K562 (cell line): ENCODE results near the gene SDR39U1. TPM values are rescaled to one million over a fixed set of nuclear protein-coding genes. Genes with fewer than 3 reads are reported as not detected.
A peak's percentile ranks its signal among the peaks of the same experiment; 100 is the strongest.

Experiments
- ATAC-seq: fragments of 200-7000 bp; cut with Tn5 transposase; 3 replicates; pipeline ENCODE4 v1.9.1; 2020; ENCODE audit warnings: moderate library complexity
- BruUV-seq: library from RNA; stranded (reverse); fragments of 400-500 nt; replicated peaks from 2 replicates; lab custom pipeline; 2021; lab: Mats Ljungman, UMichigan
- CTCF ChIA-PET: fragments of 300-600 bp; formaldehyde crosslinking; extraction: SDS; loops from one replicate; lab custom pipeline; 2021; ENCODE audit warnings: low intra/inter-chr PET ratio; lab: Yijun Ruan, JAX
- POLR2A ChIA-PET: fragments of 300-600, 350-650 bp; sonication (Branson Sonifier 250); formaldehyde crosslinking; extraction: SDS; loops from one replicate; lab custom pipeline; 2021; ENCODE audit warnings: antibody characterized with exemption, inconsistent platforms; lab: Yijun Ruan, JAX
- DNase-seq, 4 experiments: peaks; one replicate each; pipeline versions ENCODE4 v3.0.0 to v3.0.0-alpha.2; 2011 to 2018; ENCODE audit warnings: low spot score in 3 of 4, mixed read lengths in 3 of 4; ENCODE audit errors: extremely low read depth in 1 of 4
- FAIRE-seq: peaks from 2 replicates; lab custom pipeline; 2011; peaks lifted over from hg19 to GRCh38; lab: Jason Lieb, UNC
- H2AFZ ChIP-seq: 2 replicates; pipeline ENCODE4 v1.6.0; 2011; ENCODE audit warnings: low read depth, low read length, control low read depth, inconsistent platforms
- H3K27ac ChIP-seq: fragments of 200-600 bp; 3 replicates; pipeline ENCODE4 v1.8.0; 2011; ENCODE audit warnings: low read depth, mild to moderate bottlenecking, control low read depth, inconsistent platforms, low read length, moderate library complexity, mixed read lengths; ENCODE audit errors: extremely low read depth
- H3K27me3 ChIP-seq, 2 experiments: fragments of 300-600 bp in 1 of 2; 2 replicates in 1 of 2; 3 replicates in 1 of 2; pipeline versions ENCODE4 v1.6.0 to v1.8.0; 2011; ENCODE audit warnings: inconsistent platforms in 2 of 2, low read length in 2 of 2, mild to moderate bottlenecking in 1 of 2, mixed read lengths in 1 of 2, moderate library complexity in 1 of 2; ENCODE audit not compliant: control insufficient read depth in 2 of 2, insufficient read depth in 2 of 2
- H3K36me3 ChIP-seq: fragments of 300-600 bp; 3 replicates; pipeline ENCODE4 v1.8.0; 2011; ENCODE audit warnings: mild to moderate bottlenecking, low read length, inconsistent platforms; ENCODE audit not compliant: control insufficient read depth, insufficient read depth
- H3K4me1 ChIP-seq, 2 experiments: fragments of 200-600 bp in 1 of 2; replicated peaks in 1 of 2; 2 replicates in 1 of 2; 3 replicates in 1 of 2; pipeline versions ENCODE4 v1.5.1 to v1.8.0; 2011; ENCODE audit warnings: inconsistent platforms in 2 of 2, low read length in 2 of 2, mild to moderate bottlenecking in 1 of 2, mixed read lengths in 1 of 2, moderate library complexity in 1 of 2; ENCODE audit not compliant: control insufficient read depth in 2 of 2, insufficient read depth in 2 of 2
- H3K4me2 ChIP-seq: 2 replicates; pipeline ENCODE4 v1.6.1; 2011; ENCODE audit warnings: low read length, control low read depth, inconsistent platforms, mixed read lengths; ENCODE audit not compliant: insufficient read depth
- H3K4me3 ChIP-seq: fragments of 200-600 bp; sonication (generic), shearing (Covaris generic); 2 replicates; pipeline ENCODE4 v1.5.1; 2016; ENCODE audit warnings: control low read depth, inconsistent platforms
- H3K79me2 ChIP-seq: fragments of 200-600 bp; 3 replicates; pipeline ENCODE4 v1.8.0; 2011; ENCODE audit warnings: low read length, inconsistent platforms; ENCODE audit not compliant: control insufficient read depth, insufficient read depth
- H3K9ac ChIP-seq, 2 experiments: 2 replicates each; pipeline versions ENCODE4 v1.6.0 to v1.6.1; 2011; ENCODE audit warnings: low read depth in 2 of 2, low read length in 2 of 2, control low read depth in 1 of 2, inconsistent platforms in 1 of 2, mild to moderate bottlenecking in 1 of 2, mixed read lengths in 1 of 2; ENCODE audit not compliant: insufficient read depth in 1 of 2
- H3K9me1 ChIP-seq: one replicate; pipeline ENCODE4 v1.6.0; 2011; ENCODE audit warnings: inconsistent platforms, mild to moderate bottlenecking, low read length, moderate library complexity; ENCODE audit not compliant: control insufficient read depth, insufficient read depth
- H3K9me3 ChIP-seq: replicated peaks from 2 replicates; pipeline ENCODE4 v1.5.1; 2011; ENCODE audit warnings: low read depth, low read length, inconsistent platforms; ENCODE audit not compliant: control insufficient read depth, insufficient read depth
- H4K20me1 ChIP-seq: replicated peaks from 2 replicates; pipeline ENCODE4 v1.6.1; 2011; ENCODE audit warnings: low read length, inconsistent platforms, mixed read lengths; ENCODE audit not compliant: control insufficient read depth, insufficient read depth
- HDAC6 ChIP-seq: IDR thresholded peaks from 2 replicates; pipeline ENCODE4 v1.6.1; 2012; ENCODE audit warnings: low read depth, mild to moderate bottlenecking, control low read depth, inconsistent platforms, low read length, moderate library complexity
- MTF1 ChIP-seq: fragments of 250-450 bp; sonication (Bioruptor Pico); IDR thresholded peaks from 2 replicates; pipeline ENCODE4 v1.9.0; 2021; ENCODE audit warnings: moderate library complexity, mild to moderate bottlenecking, inconsistent platforms, borderline replicate concordance
- POLR2AphosphoS2 ChIP-seq: IDR thresholded peaks from 2 replicates; pipeline ENCODE4 v1.6.1; 2012; ENCODE audit warnings: low read length, improper control_type of control experiment
- POLR2B ChIP-seq: fragments of 450-650 bp; IDR thresholded peaks from 2 replicates; pipeline ENCODE4 v1.6.1; 2018; ENCODE audit warnings: low read depth; ENCODE audit not compliant: partially characterized antibody
- TRIM24 ChIP-seq, 2 experiments: fragments of 450-650 bp; IDR thresholded peaks; 2 replicates each; pipeline ENCODE4 v1.6.1; 2016
- WGBS: fragments of 100-300 bp; shearing (Covaris generic); methylation state at CpG from one replicate; pipeline ENCODE4 v1.1.6; 2016; ENCODE audit warnings: low coverage, mixed read lengths; ENCODE audit not compliant: insufficient coverage; ENCODE audit errors: missing lambda C conversion rate; 5-methylcytosine and 5-hydroxymethylcytosine counted together
- in situ Hi-C: fragments of 300-500 bp; cut with MboI; formaldehyde crosslinking; loops from 4 replicates; pipeline ENCODE4 v1.15.0; 2018; ENCODE audit warnings: inconsistent platforms, mixed read lengths
- intact Hi-C: fragments of 100-400 bp; cut with micrococcal nuclease; formaldehyde crosslinking; loops from 2 replicates; pipeline ENCODE4 v1.14.2; 2022
- polyA plus RNA-seq, 8 experiments: library from polyadenylated mRNA; depleted of rRNA in 4 of 8; stranded (reverse) in 5 of 8; unstranded in 3 of 8; fragments of >200 nt; fragmentation: Nextera tagmentation in 2 of 8; fragmentation: Illumina TruSeq in 1 of 8; extraction: Ambion mirVana in 2 of 8; extraction: Trizol in 1 of 8; gene quantifications; 2 replicates each; pipeline versions ENCODE4 v1.2.1 to v1.2.3, GENCODE V29; 2011 to 2014; ENCODE audit warnings: inconsistent platforms in 1 of 8, missing spikeins in 1 of 8
- total RNA-seq, 7 experiments: library from RNA; depleted of rRNA in 6 of 7; stranded (reverse); fragments of >200 nt in 6 of 7; fragmentation: Illumina TruSeq in 2 of 7; extraction: Trizol in 2 of 7; gene quantifications; 2 replicates each; pipeline versions ENCODE4 v1.2.1 to v1.2.3, GENCODE V29; 2011 to 2021; ENCODE audit warnings: low replicate concordance in 1 of 7

The SDR39U1 gene
- total and polyA plus RNA-seq, 9 of the 15 experiments (the other 6 are each of a cell fraction or from before 2014, with no cell fraction given) = 10.4 to 56.1 (median 19.8) TPM

- H2AFZ ChIP-seq = no peak overlapping the region
- CTCF ChIA-PET = interaction anchor here (4.6 kb wide), 1 partner anchor 102 kb away, joined by 35 read pairs; the partner anchor contains the start of gene ADCY4
- intact Hi-C loops (no loop called here), in situ Hi-C loops (loop anchor here (10.0 kb wide), 2 partner anchors 190 to 380 kb away; partner anchors contain the start of genes CARMIL3 and TINF2)
- ATAC-seq (no peak), FAIRE-seq (no peak), DNase-seq (no peak)
- peaks cover 10 to 25% of the 10 kb centered on the region in 2 experiments for H3K4me1 ChIP-seq
- POLR2A ChIA-PET = interaction anchor here (0.6 to 2.9 kb wide), 10 partner anchors 16 to 172 kb away, joined by 3 to 20 read pairs (median 4); partner anchors contain the start of gene ADCY4
- no peak overlapping the region for H3K4me2 ChIP-seq
- peaks cover 10% of the 10 kb centered on the region for H3K79me2 ChIP-seq
- H3K27me3 ChIP-seq = no peaks in the 10 kb centered on the region
- WGBS = 24% methylated on average over 2 of the region's 2 CpGs
- H3K27ac ChIP-seq = no peak overlapping the region
- peaks cover 3% of the 10 kb centered on the region for H3K9me1 ChIP-seq
- H4K20me1 ChIP-seq = peaks cover 5% of the 10 kb centered on the region; the same call in 1 of the 2 replicates
- TF ChIP-seq HDAC6 (no peak), POLR2B (peak; percentile 21)
- no peaks in the 10 kb centered on the region for H3K9me3 ChIP-seq
- H3K9ac ChIP-seq = no peak overlapping the region
- no peak overlapping the region for H3K4me3 ChIP-seq
- H3K36me3 ChIP-seq = peaks cover 59% of the 10 kb centered on the region; the same call in 2 of the 3 replicates
- no TSS peak for BruUV-seq
These were observed 7.3 kb downstream of the SDR39U1 start for GRCh38 chr14:24435192-24435810.

- 60% methylated on average over 3 of the region's 3 CpGs for WGBS
- Histone ChIP-seq H3K36me3 (peaks cover 52% of the 10 kb centered on the region; the same call in 2 of the 3 replicates), H3K27ac (no peak overlapping the region), H3K4me1 (peaks cover 10 to 27% of the 10 kb centered on the region in 2 experiments), H3K4me3 (no peak overlapping the region), H2AFZ (no peak overlapping the region), H3K9me3 (no peaks in the 10 kb centered on the region), H4K20me1 (peaks cover 5% of the 10 kb centered on the region; the same call in 1 of the 2 replicates), H3K27me3 (no peaks in the 10 kb centered on the region), H3K79me2 (peaks cover 12% of the 10 kb centered on the region), H3K4me2 (no peak overlapping the region), H3K9me1 (peaks cover 3% of the 10 kb centered on the region), H3K9ac (no peak overlapping the region)
- ChIA-PET CTCF (interaction anchor here (4.6 kb wide), 1 partner anchor 101 kb away, joined by 35 read pairs; the partner anchor contains the start of gene ADCY4), POLR2A (interaction anchor here (1.2 to 2.9 kb wide), 3 partner anchors 56 to 134 kb away, joined by 4 to 20 read pairs (median 4); partner anchors contain the start of gene ADCY4)
- no peak for ATAC-seq
- intact Hi-C loops = no loop called here
- TF ChIP-seq POLR2AphosphoS2 = peak; percentile 50; the same call in 1 of the 2 replicates
- TF ChIP-seq TRIM24 (IDR thresholded peaks at IDR 0.05) = no peak
- no peak for TF ChIP-seq MTF1 (CRISPR knock-in tag)
- no peak for DNase-seq
- in situ Hi-C loops = loop anchor here (5.0 to 10.0 kb wide), 3 partner anchors 102 to 380 kb away; partner anchors contain the start of genes CARMIL3 and TINF2
- no peak for FAIRE-seq
- no TSS peak for BruUV-seq
These were observed 7.9 kb downstream of the SDR39U1 start for GRCh38 chr14:24434676-24435075.
